GM23338 (cell line): ENCODE data around the gene MYH10. TPM values are rescaled to one million over a fixed set of nuclear protein-coding genes. Genes with fewer than 3 reads are reported as not detected.

Experiments used
- ATAC-seq: fragments of 200-7000 bp; cut with Tn5 transposase; 3 replicates; pipeline ENCODE4 v1.9.1; 2020
- DNase-seq: peaks from one replicate; pipeline ENCODE4 v3.0.0-alpha.2; 2015; ENCODE audit warnings: low spot score
- H2AFZ ChIP-seq: fragments of 200-600 bp; sonication (generic); 2 replicates; pipeline ENCODE4 v1.8.0; 2016; ENCODE audit warnings: antibody characterized with exemption, mild to moderate bottlenecking, moderate library complexity
- H3F3A ChIP-seq: fragments of 200-600 bp; sonication (generic); replicated peaks from 2 replicates; pipeline ENCODE4 v1.8.0; 2017; ENCODE audit warnings: antibody characterized with exemption, mixed run types, low read depth
- H3K27ac ChIP-seq: fragments of 200-600 bp; sonication (generic); 2 replicates; pipeline ENCODE4 v1.6.1; 2016; ENCODE audit warnings: low read depth
- H3K27me3 ChIP-seq: fragments of 200-600 bp; sonication (generic); 2 replicates; pipeline ENCODE4 v1.8.0; 2016; ENCODE audit warnings: mild to moderate bottlenecking, mixed run types, moderate library complexity; ENCODE audit not compliant: insufficient read depth
- H3K36me3 ChIP-seq: fragments of 200-600 bp; sonication (generic); 2 replicates; pipeline ENCODE4 v1.8.0; 2016; ENCODE audit warnings: mild to moderate bottlenecking; ENCODE audit not compliant: insufficient read depth
- H3K4me1 ChIP-seq: fragments of 200-600 bp; sonication (generic); 2 replicates; pipeline ENCODE4 v1.8.0; 2016; ENCODE audit warnings: mild to moderate bottlenecking, moderate library complexity; ENCODE audit not compliant: insufficient read depth
- H3K4me2 ChIP-seq: fragments of 200-600 bp; sonication (generic); 2 replicates; pipeline ENCODE4 v1.7.1; 2017; ENCODE audit warnings: mixed run types
- H3K4me3 ChIP-seq: fragments of 200-600 bp; sonication (generic); 2 replicates; pipeline ENCODE4 v1.6.1; 2016; ENCODE audit warnings: mixed run types
- H3K79me2 ChIP-seq: fragments of 200-600 bp; sonication (generic); replicated peaks from 2 replicates; pipeline ENCODE4 v1.8.0; 2017; ENCODE audit warnings: mild to moderate bottlenecking; ENCODE audit not compliant: insufficient read depth
- H3K9me2 ChIP-seq: fragments of 200-600 bp; sonication (generic); 2 replicates; pipeline ENCODE4 v1.8.0; 2017; ENCODE audit not compliant: insufficient read depth
- H4K20me1 ChIP-seq: fragments of 200-600 bp; sonication (generic); replicated peaks from 2 replicates; pipeline ENCODE4 v1.8.0; 2017; ENCODE audit warnings: mild to moderate bottlenecking; ENCODE audit not compliant: insufficient read depth
- H3K27ac Mint-ChIP-seq: 2 replicates; pipeline ENCODE4 v1.8.0; 2020; ENCODE audit warnings: inconsistent platforms, mild to moderate bottlenecking, moderate library complexity, mixed read lengths
- H3K27me3 Mint-ChIP-seq: 3 replicates; pipeline ENCODE4 v1.8.0; 2022; ENCODE audit warnings: low read depth, mild to moderate bottlenecking, moderate library complexity, mixed read lengths, inconsistent platforms; ENCODE audit not compliant: insufficient read depth, poor library complexity
- H3K36me3 Mint-ChIP-seq: 3 replicates; pipeline ENCODE4 v1.8.0; 2021; ENCODE audit warnings: low read depth, mild to moderate bottlenecking, inconsistent platforms, moderate library complexity, mixed read lengths
- H3K4me1 Mint-ChIP-seq: 3 replicates; pipeline ENCODE4 v1.8.0; 2020; ENCODE audit warnings: mild to moderate bottlenecking, inconsistent platforms, mixed read lengths
- H3K4me3 Mint-ChIP-seq: 3 replicates; pipeline ENCODE4 v1.8.0; 2021; ENCODE audit warnings: moderate library complexity, mild to moderate bottlenecking, inconsistent platforms, mixed read lengths
- H3K9me3 Mint-ChIP-seq: 3 replicates; pipeline ENCODE4 v1.8.0; 2020; ENCODE audit warnings: moderate library complexity, mild to moderate bottlenecking, inconsistent platforms, mixed read lengths
- CREB1 ChIP-seq: fragments of 250-450 bp; sonication (Bioruptor Pico); IDR thresholded peaks from 2 replicates; pipeline ENCODE4 v1.5.0; 2020; ENCODE audit warnings: low read depth, mild to moderate bottlenecking, moderate library complexity
- CTCF ChIP-seq, 2 experiments: fragments of 200-600 bp in 1 of 2; sonication (generic) in 1 of 2; conservative IDR thresholded peaks; 2 replicates each; pipeline versions ENCODE4 v1.5.1 to v1.6.1; 2016 to 2017; ENCODE audit warnings: antibody characterized with exemption in 2 of 2, low read depth in 2 of 2, mild to moderate bottlenecking in 2 of 2, moderate library complexity in 1 of 2
- ETS1 ChIP-seq: IDR thresholded peaks from 2 replicates; pipeline ENCODE4 v1.6.1; 2016; ENCODE audit warnings: antibody characterized with exemption
- EZH2phosphoT487 ChIP-seq: fragments of 200-600 bp; sonication (generic); IDR thresholded peaks from one replicate; pipeline ENCODE4 v1.8.1; 2018; ENCODE audit warnings: antibody characterized with exemption; ENCODE audit not compliant: unreplicated experiment
- POLR2AphosphoS5 ChIP-seq: IDR thresholded peaks from 2 replicates; pipeline ENCODE4 v1.6.1; 2016; ENCODE audit warnings: antibody characterized with exemption, low read depth
- ZNF114 ChIP-seq: fragments of 250-450 bp; sonication (Bioruptor Pico); IDR thresholded peaks from 2 replicates; pipeline ENCODE4 v1.5.0; 2020; ENCODE audit warnings: mild to moderate bottlenecking, moderate library complexity
- ZNF331 ChIP-seq: fragments of 250-450 bp; sonication (Bioruptor Pico); IDR thresholded peaks from 2 replicates; pipeline ENCODE4 v1.5.0; 2020; ENCODE audit warnings: low read depth, mild to moderate bottlenecking, moderate library complexity
- ZNF462 ChIP-seq: fragments of 250-450 bp; sonication (Bioruptor Pico); IDR thresholded peaks from 2 replicates; pipeline ENCODE4 v1.5.0; 2020; ENCODE audit warnings: mild to moderate bottlenecking, moderate library complexity
- long read RNA-seq: library from polyadenylated mRNA; unstranded; transcript quantifications from one replicate; pipeline ENCODE4 v2.0.0, GENCODE V29; 2020; ENCODE audit not compliant: unreplicated experiment
- polyA plus RNA-seq: library from polyadenylated mRNA; unstranded; fragments of >200 nt; fragmentation: Nextera tagmentation; extraction: Ambion mirVana; gene quantifications from 2 replicates; pipeline ENCODE4 v1.2.1, GENCODE V29; 2016
- total RNA-seq: library from RNA; depleted of rRNA; stranded (reverse); fragments of >200 nt; shearing (Covaris generic); gene quantifications from 2 replicates; pipeline ENCODE4 v1.2.3, GENCODE V29; 2014; rRNA removed

MYH10 gene
- total RNA-seq (230 and 246 TPM in 2 replicates), polyA plus RNA-seq (78.1 and 89.5 TPM in 2 replicates)
- long read RNA-seq, partial matches to known transcripts: 67 of 98 reads
- long read RNA-seq, other reads (novel, unspliced or antisense): 31 of 98 reads

- Histone ChIP-seq H2AFZ (0 out of 2 replicates have a peak within 1 kb of the TSS, but pooled peaks have one; percentile 24), H3K27me3 (no peaks in the 10 kb centered on the region), H4K20me1 (peaks cover 35% of the 10 kb centered on the region), H3K79me2 (peaks cover 51% of the 10 kb centered on the region), H3K9me2 (no peaks in the 10 kb centered on the region), H3K4me2 (peak within 1 kb of the TSS; percentile 79), H3K4me1 (peaks cover 28% of the 10 kb centered on the region), H3K36me3 (no peaks in the 10 kb centered on the region), H3F3A (no peaks in the 10 kb centered on the region), H3K27ac (peak within 1 kb of the TSS; percentile 91), H3K4me3 (peak within 1 kb of the TSS; percentile 96)
- no peaks in the 10 kb centered on the region for H3K9me3 Mint-ChIP-seq
- DNase-seq (no peak), ATAC-seq (no peak; the same call in 2 of the 3 replicates)
- H3K4me1 Mint-ChIP-seq: peaks cover 26% of the 10 kb centered on the region
- H3K27ac Mint-ChIP-seq: peak within 1 kb of the TSS; percentile 98
- peak within 1 kb of the TSS; percentile 97 for H3K4me3 Mint-ChIP-seq
- TF ChIP-seq ETS1: no peak
- TF ChIP-seq POLR2AphosphoS5: peak; percentile 91
- H3K36me3 Mint-ChIP-seq: no peaks in the 10 kb centered on the region; the same call in 2 of the 3 replicates
- peaks cover 2% of the 10 kb centered on the region for H3K27me3 Mint-ChIP-seq
Observed at GRCh38 chr17:8630227-8630801, at the start of gene MYH10. MYH10 (minus strand) TSS chr17:8630725; CDS start chr17:8623246, 7,479 bp downstream.

- no peaks in the 10 kb centered on the region for H4K20me1 ChIP-seq
- peaks cover 22% of the 10 kb centered on the region for H3K4me1 Mint-ChIP-seq
- no peak overlapping the region for H3K27ac Mint-ChIP-seq
- H3K36me3 Mint-ChIP-seq: no peaks in the 10 kb centered on the region; the same call in 2 of the 3 replicates
- ATAC-seq (no peak), DNase-seq (no peak)
- H3K27me3 ChIP-seq: no peaks in the 10 kb centered on the region
- H3K27me3 Mint-ChIP-seq: peaks cover 7% of the 10 kb centered on the region
- peaks cover 24% of the 10 kb centered on the region for H3K4me1 ChIP-seq
- no peak overlapping the region for H3K4me3 Mint-ChIP-seq
- H3K79me2 ChIP-seq: no peaks in the 10 kb centered on the region
- H3K4me3 ChIP-seq: no peak overlapping the region
- no peak overlapping the region for H2AFZ ChIP-seq
- no peaks in the 10 kb centered on the region for H3F3A ChIP-seq
- peaks cover 3% of the 10 kb centered on the region; the same call in 1 of the 2 replicates for H3K9me2 ChIP-seq
- H3K36me3 ChIP-seq: no peaks in the 10 kb centered on the region
- no peak overlapping the region for H3K27ac ChIP-seq
- H3K4me2 ChIP-seq: no peak overlapping the region
- peaks cover 9% of the 10 kb centered on the region; the same call in 1 of the 3 replicates for H3K9me3 Mint-ChIP-seq
- TF ChIP-seq ZNF331 (no peak), CTCF (conservative IDR thresholded peaks at IDR 0.05; ENCODE audit: low read depth in 2 of 2) (no peak), EZH2phosphoT487 (no peak), ZNF114 (CRISPR knock-in tag) (no peak), CREB1 (CRISPR knock-in tag) (no peak), ZNF462 (CRISPR knock-in tag) (no peak)
Observed at GRCh38 chr17:8679126-8679525, 48.6 kb upstream of the MYH10 start.
